Gastroesophageal sphincter (tissue), 2 donors: Measurements from ENCODE around the gene SLMAP.

Experiments used
- EP300 ChIP-seq: sonication (generic); formaldehyde crosslinking; IDR thresholded peaks from one replicate; pipeline ENCODE4 v1.6.1; 2017; ENCODE audit warnings: antibody characterized with exemption, mild to moderate bottlenecking
- POLR2AphosphoS5 ChIP-seq: sonication (generic); formaldehyde crosslinking; IDR thresholded peaks from one replicate; pipeline ENCODE4 v1.6.1; 2017; ENCODE audit warnings: antibody characterized with exemption

DNA sequence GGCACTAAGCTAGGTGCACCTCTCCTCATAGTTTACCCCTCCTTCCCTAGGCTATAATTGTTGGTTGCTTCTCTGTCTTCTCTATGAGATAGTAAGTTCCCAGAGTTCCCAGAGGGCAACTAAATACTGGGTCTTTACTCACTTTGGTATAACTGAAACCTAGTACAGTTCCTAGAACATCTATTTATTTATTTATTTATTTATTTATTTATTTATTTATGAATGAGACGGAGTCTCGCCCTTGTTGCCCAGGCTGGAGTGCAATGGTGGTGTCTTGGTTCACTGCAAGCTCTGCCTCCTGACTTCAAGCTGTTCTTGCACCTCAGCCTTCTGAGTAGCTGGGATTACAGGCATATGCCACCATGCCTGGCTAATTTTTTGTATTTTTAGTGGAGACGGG, 181.0 kb downstream of the SLMAP start:
- TF ChIP-seq POLR2AphosphoS5 (no peak), EP300 (no peak)
